Adipocyte (in vitro differentiated cells): ENCODE measurements around the gene SLC10A7.
A peak's percentile ranks its signal among the peaks of the same experiment; 100 is the strongest.

Experiments
- DNase-seq: peaks from one replicate; pipeline ENCODE4 v3.0.0-alpha.2; 2015; ENCODE audit warnings: low read depth
- H3K27me3 ChIP-seq: replicated peaks from 2 replicates; pipeline ENCODE4 v1.7.0; 2013; ENCODE audit warnings: mild to moderate bottlenecking, low read length, moderate library complexity; ENCODE audit not compliant: control insufficient read depth, insufficient read depth
- H3K36me3 ChIP-seq: 2 replicates; pipeline ENCODE4 v1.7.0; 2013; ENCODE audit warnings: low read length, mild to moderate bottlenecking, moderate library complexity; ENCODE audit not compliant: control insufficient read depth, insufficient read depth, severe bottlenecking
- H3K4me1 ChIP-seq: 2 replicates; pipeline ENCODE4 v1.7.0; 2013; ENCODE audit warnings: mild to moderate bottlenecking, low read length, moderate library complexity; ENCODE audit not compliant: control insufficient read depth, insufficient read depth
- H3K4me3 ChIP-seq: 2 replicates; pipeline ENCODE4 v1.7.0; 2013; ENCODE audit warnings: mild to moderate bottlenecking, low read length, moderate library complexity
- H3K9ac ChIP-seq: 2 replicates; pipeline ENCODE4 v1.7.0; 2013; ENCODE audit warnings: mild to moderate bottlenecking, low read length, moderate library complexity
- H3K9me3 ChIP-seq: 2 replicates; pipeline ENCODE4 v1.7.0; 2013; ENCODE audit warnings: mild to moderate bottlenecking, low read length, moderate library complexity; ENCODE audit not compliant: control insufficient read depth

SLC10A7 gene

GRCh38 chr4:146521541-146522097, at the start of gene SLC10A7:
Gene SLC10A7 (minus strand): TSS chr4:146521940. CDS start chr4:146521717, 223 bp downstream.
- Histone ChIP-seq H3K36me3 (peaks cover 3% of the 10 kb centered on the region), H3K4me3 (peak within 1 kb of the TSS; percentile 100), H3K4me1 (peaks cover 14% of the 10 kb centered on the region), H3K9ac (peak within 1 kb of the TSS; percentile 96), H3K9me3 (no peaks in the 10 kb centered on the region), H3K27me3 (no peaks in the 10 kb centered on the region)
- DNase-seq = peak; percentile 87

DNA sequence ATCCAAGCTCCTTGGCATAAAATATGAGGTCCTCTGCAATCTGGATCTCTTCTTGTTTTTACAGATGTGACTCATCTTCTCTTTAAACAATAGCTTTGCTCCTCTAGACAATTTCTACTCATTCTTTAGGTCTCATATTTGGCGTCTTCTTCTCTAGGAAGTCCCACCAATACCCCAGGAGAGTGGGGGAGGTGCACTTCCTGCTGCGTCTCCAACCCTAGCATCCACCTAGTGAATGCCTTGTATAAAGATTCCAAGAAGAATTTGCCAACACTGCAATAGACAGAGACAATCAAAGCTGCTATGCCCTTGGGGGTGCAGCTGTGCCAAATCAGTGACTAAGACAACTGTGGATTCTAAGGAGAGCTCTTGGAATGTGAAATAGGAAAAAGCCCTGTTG, 45.7 kb upstream of the SLC10A7 start:
- H3K4me3 ChIP-seq = no peak overlapping the region
- peaks cover 3% of the 10 kb centered on the region for H3K27me3 ChIP-seq
- DNase-seq = no peak
- H3K9me3 ChIP-seq = no peaks in the 10 kb centered on the region
- no peak overlapping the region for H3K9ac ChIP-seq
- peaks cover 12% of the 10 kb centered on the region for H3K4me1 ChIP-seq
- H3K36me3 ChIP-seq = no peaks in the 10 kb centered on the region

GRCh38 chr4:146564492-146564891, 42.8 kb upstream of the SLC10A7 start:
- no peaks in the 10 kb centered on the region for H3K9me3 ChIP-seq
- peaks cover 10% of the 10 kb centered on the region for H3K27me3 ChIP-seq
- no peak for DNase-seq

DNA sequence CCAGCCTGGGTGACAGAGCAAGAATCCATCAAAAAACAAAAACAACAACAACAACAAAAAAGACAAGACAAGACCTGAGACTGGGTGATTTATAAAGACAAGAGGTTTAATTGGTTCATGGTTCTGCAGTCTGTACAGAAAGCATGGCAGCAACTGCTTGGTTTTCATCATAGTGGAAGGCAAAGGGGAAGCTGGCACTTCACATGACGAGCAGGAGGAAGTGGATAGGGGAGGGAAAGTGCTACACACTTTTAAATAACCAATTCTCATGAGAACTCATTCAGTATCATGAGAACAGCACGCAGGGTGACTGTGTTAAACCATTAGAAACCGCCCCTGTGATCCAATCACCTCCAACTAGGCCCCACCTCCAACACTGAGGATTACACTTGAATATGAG, 28.4 kb upstream of the SLC10A7 start:
- Histone ChIP-seq H3K4me3 (no peak overlapping the region), H3K36me3 (no peaks in the 10 kb centered on the region), H3K9me3 (no peaks in the 10 kb centered on the region), H3K27me3 (peaks cover 20% of the 10 kb centered on the region), H3K4me1 (no peaks in the 10 kb centered on the region), H3K9ac (no peak overlapping the region)
- no peak for DNase-seq

More at GRCh38 chr4:146564492-146564891, 42.8 kb upstream of the SLC10A7 start:
- no peaks in the 10 kb centered on the region for H3K36me3 ChIP-seq
- no peak overlapping the region for H3K9ac ChIP-seq
- peaks cover 12% of the 10 kb centered on the region for H3K4me1 ChIP-seq
- H3K4me3 ChIP-seq = no peak overlapping the region

- no peaks in the 10 kb centered on the region for H3K4me1 ChIP-seq
- no peak overlapping the region for H3K4me3 ChIP-seq
- no peak for DNase-seq
- H3K9ac ChIP-seq = no peak overlapping the region
- no peaks in the 10 kb centered on the region for H3K36me3 ChIP-seq
- peaks cover 20% of the 10 kb centered on the region for H3K27me3 ChIP-seq
- H3K9me3 ChIP-seq = peaks cover 3% of the 10 kb centered on the region
Observed at GRCh38 chr4:146548443-146548842, 26.7 kb upstream of the SLC10A7 start.

GRCh38 chr4:146545102-146545501, 23.4 kb upstream of the SLC10A7 start:
- Histone ChIP-seq H3K4me3 (no peak overlapping the region), H3K27me3 (peaks cover 20% of the 10 kb centered on the region), H3K9me3 (peaks cover 12% of the 10 kb centered on the region), H3K4me1 (no peaks in the 10 kb centered on the region), H3K36me3 (no peaks in the 10 kb centered on the region), H3K9ac (no peak overlapping the region)
- DNase-seq = peak; percentile 33

DNA sequence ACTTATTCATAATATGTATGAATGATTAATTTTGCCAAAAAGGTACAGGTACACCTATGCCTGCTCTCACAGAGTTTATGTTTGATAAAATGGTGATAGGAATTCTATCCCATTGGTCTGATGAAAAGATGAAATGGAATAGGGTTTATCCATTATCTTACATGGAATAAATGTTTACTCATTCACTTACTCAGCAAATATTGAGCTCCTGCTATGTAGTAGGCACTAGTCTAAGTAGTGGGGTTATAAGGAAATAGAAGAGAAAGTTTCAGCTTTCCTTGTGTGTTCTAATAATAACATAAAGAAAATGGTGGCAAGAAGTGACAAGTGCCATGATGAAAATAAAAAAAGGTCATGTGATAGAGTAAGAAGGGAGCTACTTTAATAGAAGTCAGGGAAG, 12.4 kb upstream of the SLC10A7 start:
- DNase-seq = no peak
- H3K36me3 ChIP-seq = no peaks in the 10 kb centered on the region
- H3K4me3 ChIP-seq = no peak overlapping the region
- no peaks in the 10 kb centered on the region for H3K27me3 ChIP-seq
- H3K9me3 ChIP-seq = no peaks in the 10 kb centered on the region
- H3K9ac ChIP-seq = no peak overlapping the region
- no peaks in the 10 kb centered on the region for H3K4me1 ChIP-seq

- Histone ChIP-seq H3K9me3 (no peaks in the 10 kb centered on the region), H3K36me3 (no peaks in the 10 kb centered on the region), H3K4me1 (peaks cover under 1% of the 10 kb centered on the region), H3K27me3 (no peaks in the 10 kb centered on the region), H3K4me3 (no peak overlapping the region), H3K9ac (no peak overlapping the region)
- DNase-seq = no peak
Observed at GRCh38 chr4:146525754-146526153, 4.0 kb upstream of the SLC10A7 start.

DNA sequence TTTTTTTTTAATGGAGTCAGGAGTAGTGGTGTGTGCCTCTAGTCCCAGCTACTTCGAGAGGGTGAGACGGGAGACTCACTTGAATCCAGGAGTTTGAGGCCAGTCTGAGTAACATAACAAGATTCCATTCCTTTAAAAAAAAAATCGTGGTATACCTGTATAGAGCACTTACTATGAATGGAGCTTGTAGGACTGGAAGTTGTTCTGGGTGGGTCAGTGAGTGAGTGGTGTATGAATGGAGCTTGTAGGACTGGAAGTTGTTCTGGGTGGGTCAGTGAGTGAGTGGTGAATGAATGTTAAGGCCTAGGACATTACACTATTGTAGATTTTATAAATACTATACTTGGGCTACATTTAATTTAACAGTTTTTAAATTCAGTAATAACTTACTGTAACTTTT, 2.9 kb upstream of the SLC10A7 start:
- H3K36me3 ChIP-seq = no peaks in the 10 kb centered on the region
- DNase-seq = no peak
- no peaks in the 10 kb centered on the region for H3K9me3 ChIP-seq
- no peaks in the 10 kb centered on the region for H3K27me3 ChIP-seq
- H3K4me3 ChIP-seq = no peak overlapping the region
- H3K4me1 ChIP-seq = peaks cover 12% of the 10 kb centered on the region
- H3K9ac ChIP-seq = no peak overlapping the region

- Histone ChIP-seq H3K9me3 (no peaks in the 10 kb centered on the region), H3K4me1 (peaks cover 14% of the 10 kb centered on the region), H3K9ac (peak overlapping the region; percentile 96), H3K27me3 (no peaks in the 10 kb centered on the region), H3K36me3 (no peaks in the 10 kb centered on the region), H3K4me3 (peak overlapping the region; percentile 100)
- DNase-seq = no peak
Observed at GRCh38 chr4:146522869-146523205, 1.1 kb upstream of the SLC10A7 start.

- no peaks in the 10 kb centered on the region for H3K36me3 ChIP-seq
- H3K9ac ChIP-seq = peak overlapping the region; percentile 96
- peak overlapping the region; percentile 100 for H3K4me3 ChIP-seq
- DNase-seq = peak; percentile 95
- peaks cover 14% of the 10 kb centered on the region for H3K4me1 ChIP-seq
- no peaks in the 10 kb centered on the region for H3K27me3 ChIP-seq
- no peaks in the 10 kb centered on the region for H3K9me3 ChIP-seq
Observed at GRCh38 chr4:146522098-146522868, 543 bp upstream of the SLC10A7 start.
